GM19438 (cell line): ENCODE measurements around the gene SACM1L.

Source experiments
- ATAC-seq: cut with Tn5 transposase; IDR thresholded peaks from one replicate; pipeline ENCODE4 v1.9.1; 2021; ENCODE audit warnings: low read depth; ENCODE audit not compliant: unreplicated experiment

SACM1L gene

DNA sequence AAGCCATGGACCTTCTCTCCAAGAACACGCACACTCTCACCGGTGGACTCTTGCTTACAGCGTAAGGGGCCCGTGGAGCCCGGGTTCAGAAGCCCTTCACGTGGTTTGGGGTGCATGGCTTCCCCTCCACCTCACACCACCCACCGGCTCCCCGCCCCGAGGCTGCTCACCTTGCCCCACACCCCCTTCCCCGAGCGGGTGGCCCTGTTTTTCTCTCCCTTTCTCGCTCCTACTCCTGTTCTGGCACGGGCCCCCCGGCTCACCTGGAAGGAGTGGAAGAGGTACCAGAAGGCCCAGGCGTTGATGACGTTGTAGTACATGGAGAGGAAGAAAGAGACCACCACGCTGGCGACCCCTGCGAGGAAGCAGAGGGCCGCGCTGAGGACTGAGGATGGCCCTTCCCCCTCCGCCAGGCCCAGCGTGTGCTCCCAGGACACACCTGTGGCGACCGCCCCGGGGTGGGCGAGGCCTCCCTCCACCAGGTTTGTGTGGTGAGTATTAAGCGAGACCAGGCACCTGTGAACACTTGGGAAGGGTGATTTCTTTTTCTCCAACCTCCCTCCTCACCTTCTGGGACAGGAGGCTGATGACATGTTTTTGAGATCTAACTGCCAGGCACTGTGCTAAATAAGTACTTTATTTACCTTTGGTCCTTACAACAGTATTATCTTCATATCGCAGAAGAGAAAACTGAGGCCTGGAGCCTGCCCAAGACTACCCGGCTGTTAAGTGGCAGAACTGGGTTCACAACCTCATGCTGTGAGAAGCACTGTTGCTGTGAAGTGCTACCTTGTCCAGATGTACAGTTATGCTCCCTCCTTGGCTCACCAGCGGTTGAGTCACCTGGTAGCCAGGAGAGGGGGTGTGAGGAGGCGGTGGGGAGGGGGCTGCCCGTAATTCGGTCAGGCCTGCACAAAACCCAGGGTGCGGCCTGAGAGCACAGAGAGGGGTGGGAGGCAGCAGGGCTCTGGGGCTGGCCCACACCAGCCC, 90.8 kb downstream of the SACM1L start:
- ATAC-seq: no peak

DNA sequence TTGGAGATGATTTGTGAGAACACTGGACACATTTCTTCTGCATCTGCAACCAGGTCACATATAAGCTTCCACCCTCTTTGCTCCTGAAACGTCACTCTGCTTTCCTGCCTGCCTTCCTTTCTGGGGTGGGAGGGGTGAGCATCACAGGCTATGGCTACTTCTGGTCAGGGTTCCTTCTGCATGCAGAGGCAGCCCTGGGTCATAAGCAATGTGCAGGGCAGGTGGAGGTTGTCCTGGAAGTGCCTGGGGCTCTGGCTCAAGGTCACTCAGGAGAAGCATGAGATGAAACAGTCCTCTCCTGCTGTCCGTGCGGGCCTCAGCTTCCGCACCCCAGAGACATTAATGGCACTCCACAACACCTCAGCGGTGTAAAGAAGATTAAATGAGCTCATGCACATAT, 92.1 kb downstream of the SACM1L start:
- ATAC-seq: no peak

DNA sequence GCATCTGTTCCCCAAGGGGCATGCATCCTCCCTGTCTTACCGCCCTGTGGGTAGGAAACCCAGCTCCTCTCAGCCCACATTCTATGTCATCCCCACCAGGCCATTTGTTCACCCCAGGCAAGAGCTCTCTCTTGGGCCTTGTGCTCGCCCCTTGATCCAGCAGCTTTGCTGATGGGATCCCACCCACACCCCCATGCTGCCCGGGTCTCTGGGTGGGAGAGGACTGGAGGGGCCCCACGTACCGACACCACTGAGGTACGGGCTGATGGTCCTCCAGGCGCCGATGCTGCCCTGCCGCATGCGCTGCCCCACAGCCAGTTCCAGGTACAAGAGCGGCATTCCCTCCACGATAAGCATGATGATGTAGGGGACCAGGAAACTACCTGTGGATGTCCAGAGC, 92.6 kb downstream of the SACM1L start:
- no peak for ATAC-seq

DNA sequence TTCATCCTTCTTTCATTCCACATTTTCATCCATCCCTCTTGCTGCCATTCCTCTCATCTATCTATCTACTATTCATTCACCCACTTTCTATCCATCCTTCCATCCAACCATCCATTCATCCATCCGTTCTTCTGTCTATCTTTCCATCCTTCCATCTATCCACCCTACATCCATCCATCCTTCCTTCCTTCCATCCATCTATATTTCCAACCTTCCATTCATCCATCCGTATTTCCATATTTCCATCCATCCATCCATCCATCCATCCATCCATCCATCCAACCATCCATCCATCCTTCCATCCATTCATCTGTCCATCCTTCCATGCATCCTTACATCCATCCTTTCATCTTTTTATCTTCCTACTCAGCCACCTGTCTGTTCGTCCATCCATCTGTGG, 93.2 kb downstream of the SACM1L start:
- no peak for ATAC-seq

DNA sequence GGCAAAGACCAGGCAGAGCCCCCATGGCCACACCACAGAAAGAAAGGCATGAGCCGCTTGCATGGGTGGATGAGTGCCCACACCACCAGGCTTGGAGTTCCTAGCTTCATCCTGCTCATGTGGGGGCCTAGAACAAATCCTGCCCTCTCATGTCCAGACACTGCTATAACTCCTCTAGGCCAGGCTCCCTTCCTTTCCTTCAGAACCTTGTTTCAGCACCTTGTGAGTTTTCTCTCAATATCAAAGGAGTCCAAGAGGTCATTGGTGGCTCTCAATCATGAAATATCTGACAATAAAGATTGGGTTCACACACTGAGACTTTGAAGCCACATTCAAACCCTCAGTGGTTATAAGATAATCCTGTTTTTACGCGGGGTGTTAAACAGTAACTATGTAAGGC, 94.5 kb downstream of the SACM1L start:
- no peak for ATAC-seq

DNA sequence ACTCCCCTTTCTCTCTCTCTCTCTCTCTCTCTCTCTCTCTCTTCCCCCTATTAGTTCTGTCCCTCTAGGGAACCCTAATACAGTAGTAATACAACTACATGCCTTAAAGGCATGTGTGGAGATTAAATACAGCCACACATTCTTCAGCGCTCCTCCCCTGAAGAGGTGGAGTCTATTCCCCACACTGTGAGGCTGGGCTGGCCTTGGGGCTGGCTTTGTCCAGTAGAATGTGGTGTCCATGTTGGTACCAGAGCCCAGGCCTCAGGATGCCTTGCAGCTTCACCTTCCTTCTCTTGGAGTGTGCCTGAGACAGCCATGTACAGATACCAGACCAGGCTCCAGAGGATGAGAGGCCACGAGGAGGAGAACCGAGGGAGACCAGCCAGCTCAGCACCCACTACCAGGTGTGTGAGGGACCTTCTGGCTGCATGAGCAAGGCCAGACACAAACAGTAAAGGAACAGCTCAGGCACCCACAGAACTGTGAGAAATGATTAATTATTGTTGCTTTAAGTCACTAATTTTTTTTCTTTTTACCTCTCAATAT, 96.5 kb downstream of the SACM1L start:
- no peak for ATAC-seq

DNA sequence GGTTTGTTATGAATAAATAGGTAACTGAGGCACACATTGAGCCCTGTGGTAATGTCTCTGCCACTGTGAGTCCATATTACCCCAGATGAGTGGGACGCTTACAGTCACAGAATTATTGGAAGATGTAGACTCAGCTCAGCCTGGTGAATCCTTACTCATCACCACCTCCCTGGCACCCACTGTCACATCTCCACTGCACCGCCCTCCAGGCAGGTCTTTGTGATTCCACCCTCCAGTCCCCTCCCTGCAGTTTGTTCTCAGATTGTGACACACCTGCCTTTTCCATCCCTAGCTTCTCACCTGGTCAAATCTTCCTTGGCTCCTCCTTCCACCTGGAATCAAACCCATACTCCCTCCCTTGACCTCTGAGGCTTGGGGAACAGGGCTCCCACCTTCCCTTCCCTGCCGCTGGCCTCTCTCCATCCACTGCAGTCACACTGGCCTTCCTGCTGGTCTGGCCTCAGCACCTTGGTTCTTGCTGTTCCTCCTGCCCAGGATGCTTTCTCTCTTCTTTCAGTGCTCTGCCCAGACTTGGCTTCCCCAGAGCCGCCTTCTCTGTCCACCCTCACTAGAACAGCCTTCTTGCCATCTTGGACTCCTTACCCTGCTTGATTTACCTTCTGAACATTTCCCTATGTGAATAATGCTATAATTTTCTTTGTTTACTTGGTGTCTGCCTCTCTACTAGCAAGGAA, 97.8 kb downstream of the SACM1L start:
- ATAC-seq: no peak

DNA sequence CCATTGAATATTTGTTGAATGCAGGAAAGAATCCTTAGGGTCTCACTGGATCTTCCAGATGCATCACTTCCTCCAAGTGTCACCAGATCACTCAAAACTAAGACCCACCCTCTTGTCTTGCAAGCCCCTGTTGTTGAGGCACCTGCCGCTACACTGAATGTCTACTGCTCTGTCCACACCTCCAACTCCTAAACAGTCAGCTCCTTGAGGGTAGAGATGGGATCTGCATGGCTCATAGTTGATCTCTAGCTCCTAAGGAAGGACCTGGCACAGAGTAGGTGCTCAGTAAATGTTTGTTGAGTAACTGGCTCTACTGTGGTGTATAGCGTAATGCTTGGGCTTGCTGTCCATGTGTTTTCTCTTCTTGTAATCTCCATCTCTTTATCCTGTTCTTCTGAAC, 98.4 kb downstream of the SACM1L start:
- ATAC-seq: no peak

DNA sequence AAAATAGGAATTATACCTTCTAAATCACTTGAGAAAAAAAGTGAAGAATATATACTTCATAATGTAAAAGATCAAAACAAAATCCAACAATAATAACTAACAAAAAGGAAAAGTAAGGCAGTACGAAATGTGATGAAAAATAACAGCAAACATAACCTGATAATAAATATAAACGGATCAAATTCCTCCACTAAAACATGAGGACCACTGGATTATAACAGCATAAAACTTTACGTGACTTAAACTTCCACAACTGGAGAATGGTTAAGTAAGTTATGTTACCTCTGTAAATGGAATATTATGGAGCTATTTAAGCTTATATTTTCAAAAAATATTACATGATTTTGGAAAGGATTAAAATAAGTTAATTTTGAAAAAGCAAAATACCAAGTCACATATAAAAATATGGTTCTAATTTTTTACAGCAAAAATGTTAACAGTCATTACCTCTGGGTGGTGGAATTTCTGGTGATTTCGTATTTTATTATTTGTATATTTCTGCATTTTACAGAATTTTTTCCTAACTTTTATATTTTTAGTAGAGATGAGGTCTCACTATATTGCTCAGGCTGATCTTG, 100.1 kb downstream of the SACM1L start:
- ATAC-seq: no peak

DNA sequence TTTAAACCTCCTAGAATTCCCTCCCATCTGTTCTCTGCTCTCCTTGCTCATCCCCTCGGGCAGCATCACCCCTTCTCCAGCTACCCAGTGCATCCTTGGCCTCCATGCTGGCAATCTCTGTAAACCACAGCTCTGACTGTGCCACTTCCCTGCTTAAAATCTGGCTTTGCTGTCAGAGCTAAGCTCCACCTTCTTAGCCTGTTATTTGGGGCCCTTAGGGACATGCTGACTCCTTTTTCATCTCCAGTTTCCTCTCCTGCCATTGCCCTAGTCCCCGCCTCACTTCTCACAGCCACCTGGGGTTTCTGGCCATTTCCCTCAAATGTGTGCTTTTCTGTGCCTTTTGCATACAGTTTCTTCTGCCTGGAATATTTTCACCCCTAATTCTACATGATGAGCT, 101.4 kb downstream of the SACM1L start:
- no peak for ATAC-seq

DNA sequence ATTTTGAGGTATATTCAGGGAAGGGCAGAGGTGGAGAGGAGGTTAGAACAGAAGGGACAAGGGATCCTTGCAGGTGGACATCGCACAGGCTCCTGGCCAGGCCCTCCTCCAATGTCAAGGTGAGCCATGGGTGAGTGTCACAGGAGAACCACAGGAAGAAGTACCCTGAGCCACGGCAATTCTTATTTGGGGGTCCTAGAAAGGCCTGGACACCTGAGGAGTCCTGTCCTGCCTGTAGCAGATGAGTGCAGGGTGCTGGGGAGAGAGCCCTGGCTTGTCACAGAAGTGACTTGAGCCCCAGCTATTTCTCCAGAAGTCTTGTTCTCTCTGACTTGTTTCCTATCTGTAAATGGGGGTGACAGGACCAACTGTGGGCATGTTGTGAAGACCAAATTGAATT, 102.8 kb downstream of the SACM1L start:
- no peak for ATAC-seq

DNA sequence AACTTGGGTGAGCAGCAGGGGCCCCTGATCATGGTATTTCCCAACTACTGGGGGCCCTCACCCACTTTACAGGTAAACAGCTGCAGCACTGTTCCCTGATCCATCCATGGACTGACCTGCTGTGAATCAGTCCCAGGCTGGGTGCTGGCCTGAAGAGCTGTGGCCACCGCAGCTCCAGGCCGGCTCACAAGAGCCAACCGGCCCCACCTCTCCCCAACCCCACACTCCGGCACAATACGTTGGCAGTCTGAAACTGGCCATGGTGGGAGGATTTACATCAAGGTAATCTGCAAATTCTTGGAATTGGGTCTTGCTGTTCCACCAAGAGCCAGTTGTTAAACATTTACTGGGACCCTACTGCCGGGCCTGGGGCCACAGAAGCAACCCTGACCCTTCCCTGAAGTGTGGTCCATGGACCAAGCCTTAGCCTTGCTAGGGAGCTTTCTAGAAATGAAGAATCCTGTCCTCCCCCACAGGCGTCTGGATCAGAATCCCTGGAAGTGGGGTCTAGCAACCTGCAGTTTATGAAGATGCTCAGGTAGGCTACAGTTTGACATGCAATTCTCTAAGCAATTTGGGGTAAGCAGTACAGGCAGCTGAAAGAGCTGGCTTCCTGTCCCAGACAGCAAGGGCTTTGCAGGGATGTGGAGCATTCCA, 103.4 kb downstream of the SACM1L start:
- no peak for ATAC-seq

DNA sequence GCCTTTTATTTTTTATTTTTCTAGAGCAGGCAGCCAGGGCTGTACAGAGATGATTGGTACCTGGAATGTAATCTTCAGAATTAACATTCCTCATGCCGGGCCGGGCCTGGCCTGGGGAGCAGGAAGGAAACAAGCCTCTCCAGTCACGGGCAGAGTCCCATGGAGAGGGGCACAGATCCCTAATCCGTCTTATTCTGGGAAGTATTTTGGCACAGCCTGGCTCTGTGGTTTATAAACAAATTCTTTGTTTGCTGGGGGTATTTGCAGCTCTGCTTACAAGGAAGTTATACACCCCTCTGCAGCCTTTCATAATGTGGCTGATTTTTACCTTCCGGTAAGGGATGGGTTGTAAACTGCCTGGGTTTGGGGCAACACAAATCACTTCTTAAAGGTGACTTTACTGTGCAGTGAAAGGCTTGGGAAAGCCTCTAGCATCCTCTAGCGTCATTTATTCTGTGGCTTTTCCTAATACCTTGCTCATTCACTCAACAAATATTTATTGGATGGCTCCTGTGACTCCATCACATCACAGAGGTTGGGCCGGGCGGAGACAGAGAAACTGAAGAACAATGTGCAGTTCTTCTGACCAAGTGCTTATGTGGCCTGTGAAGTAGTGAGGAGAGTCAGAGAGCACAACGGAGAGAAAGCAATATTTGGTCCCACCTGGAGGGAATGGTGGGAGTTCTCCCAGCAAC, 104.4 kb downstream of the SACM1L start:
- ATAC-seq: no peak

DNA sequence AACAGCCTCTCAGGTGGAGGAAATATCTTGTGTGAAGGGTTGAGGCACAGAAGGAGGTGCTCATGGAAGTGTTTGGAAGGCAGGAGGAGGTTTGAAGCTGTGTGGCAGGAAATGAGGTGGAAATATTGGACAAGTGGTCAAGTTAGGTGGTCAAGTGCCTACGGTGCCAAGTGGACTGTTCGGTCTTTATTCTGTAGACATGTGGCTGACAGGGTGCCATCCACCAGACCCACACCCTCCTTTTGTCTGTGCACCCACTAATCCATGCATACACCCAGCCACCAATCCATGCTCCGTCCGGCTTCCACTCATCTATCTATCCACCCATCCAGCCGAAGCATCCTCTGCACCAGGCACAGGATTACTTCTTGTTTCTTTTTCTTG, 105.0 kb downstream of the SACM1L start:
- ATAC-seq: no peak

DNA sequence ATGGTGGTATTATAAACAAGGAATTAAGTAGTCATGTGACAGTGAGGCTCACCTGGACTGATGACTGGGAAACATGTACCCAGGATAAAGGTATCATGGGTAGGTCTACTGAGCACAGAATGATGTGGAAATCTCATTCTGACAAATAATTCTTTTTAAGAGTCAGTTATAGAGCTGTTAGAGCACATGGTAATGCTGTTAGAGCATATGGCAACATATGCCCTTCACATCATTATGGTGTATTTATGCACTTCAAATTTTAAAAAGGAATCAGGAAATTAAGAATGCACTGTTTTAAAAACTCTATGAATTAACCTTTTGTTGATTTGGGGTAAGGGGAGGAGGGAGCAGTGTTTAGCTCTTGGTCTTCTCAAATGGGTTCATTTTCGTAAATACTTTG, 105.5 kb downstream of the SACM1L start:
- no peak for ATAC-seq
